ENCODE measurements around the gene BOD1L2. TPM values are rescaled to one million over a fixed set of nuclear protein-coding genes. Genes with fewer than 3 reads are reported as not detected.

BOD1L2 gene
- polyA plus RNA-seq, 1 donor (not counting 4 experiments of a cell fraction or from before 2014, with no cell fraction given): not detected

DNA sequence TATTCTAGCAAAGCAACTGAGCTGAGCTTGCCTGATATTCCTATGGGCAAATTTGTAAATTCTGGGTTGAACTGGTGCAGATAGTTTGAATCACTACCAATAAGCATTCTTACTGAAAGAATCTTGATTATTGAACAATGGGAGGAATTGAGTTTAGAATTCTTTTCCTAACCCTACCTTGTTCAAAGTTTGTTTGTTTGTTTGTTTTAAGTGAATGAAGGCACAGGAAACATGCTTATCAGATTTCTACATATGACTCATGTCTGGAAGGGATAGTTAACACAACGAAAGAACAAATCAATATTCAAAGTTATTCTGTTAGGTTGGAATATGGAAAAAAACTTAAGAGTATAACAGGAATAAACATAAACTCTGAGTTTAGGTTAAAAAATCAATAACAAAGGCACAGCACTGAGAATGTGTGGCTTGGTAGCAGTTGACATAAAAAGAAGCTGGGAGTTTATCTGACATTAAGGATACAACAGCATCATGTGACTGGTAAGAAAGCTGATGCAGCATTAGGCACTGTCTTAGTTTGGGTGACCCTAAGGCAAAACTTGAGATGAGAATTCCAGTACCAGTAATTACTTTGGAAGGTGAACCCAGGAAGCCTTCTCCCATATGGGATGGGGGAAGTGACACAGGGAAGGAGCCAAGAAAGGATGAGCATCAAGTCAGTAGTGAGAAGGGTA lies 20.9 kb downstream of the BOD1L2 start:
- H3K27me3 ChIP-seq (ENCODE audit: control insufficient read depth, extremely low read depth, insufficient read depth, low read length): no peaks in the 10 kb centered on the region
- no peaks in the 10 kb centered on the region for H3K36me3 ChIP-seq (ENCODE audit: control insufficient read depth in 2 of 2, extremely low read depth in 1 of 2, insufficient read depth in 2 of 2, low read length in 2 of 2)
- no peak overlapping the region for H3K4me3 ChIP-seq (ENCODE audit: control insufficient read depth in 2 of 3, extremely low read depth in 1 of 3, insufficient read depth in 2 of 3, low read depth in 1 of 3, low read length in 3 of 3)
- no peak overlapping the region for H2AFZ ChIP-seq (ENCODE audit: control insufficient read depth, low read length)
- no peaks in the 10 kb centered on the region for H3K4me1 ChIP-seq (ENCODE audit: control insufficient read depth, extremely low read depth, insufficient read depth, low read length)
- no peaks in the 10 kb centered on the region for H3K79me2 ChIP-seq (ENCODE audit: control insufficient read depth, insufficient read depth, low read length)
- H4K20me1 ChIP-seq (ENCODE audit: control insufficient read depth, extremely low read depth, insufficient read depth, low read length): no peaks in the 10 kb centered on the region
- DNase-seq (ENCODE audit: low read depth, low spot score) (no peak), FAIRE-seq (no peak)
- H3K9me1 ChIP-seq (ENCODE audit: control insufficient read depth, extremely low read depth, insufficient read depth, low read length): no peaks in the 10 kb centered on the region
- H3K4me2 ChIP-seq (ENCODE audit: control insufficient read depth, extremely low read depth, insufficient read depth, low read depth, low read length): no peak overlapping the region
- H3K27ac ChIP-seq (ENCODE audit: control insufficient read depth, insufficient read depth, low read length): no peak overlapping the region
- dilution Hi-C loops (cut with MboI; ENCODE audit: extremely low pct_ligation_motif_present, low sequenced_read_pairs): no loop called here
- no peak overlapping the region for H3K9ac ChIP-seq (ENCODE audit: control insufficient read depth, extremely low read depth, insufficient read depth, low read length)
- TF ChIP-seq EZH2 (IDR thresholded peaks at IDR 0.05; ENCODE audit: low read length): no peak
- H3K9me3 ChIP-seq (ENCODE audit: control insufficient read depth, low read depth, low read length): no peaks in the 10 kb centered on the region

DNA sequence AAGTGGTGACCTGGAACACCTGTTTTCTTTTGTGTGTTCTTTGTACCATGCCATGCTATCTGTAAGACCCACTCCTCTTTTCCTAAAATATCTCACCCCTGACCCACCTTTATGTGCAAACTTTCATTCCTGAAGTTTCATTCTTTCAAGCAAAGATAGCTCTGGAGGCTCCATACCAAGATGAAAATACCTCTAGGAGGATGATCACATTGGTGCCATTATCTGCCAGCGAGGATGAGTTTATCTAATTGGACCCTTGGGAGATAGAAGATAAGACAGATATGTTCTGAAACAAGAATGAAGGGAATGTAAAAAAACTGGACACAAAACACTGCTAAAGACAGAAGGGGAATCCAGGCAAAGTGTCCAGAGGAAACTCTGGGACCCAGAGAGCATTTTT lies 24.1 kb downstream of the BOD1L2 start:
- TF ChIP-seq EZH2 (IDR thresholded peaks at IDR 0.05; ENCODE audit: low read length): no peak
- TF ChIP-seq CTCF (optimal IDR thresholded peaks at IDR 0.05 in 1 of 3, IDR thresholded peaks at IDR 0.05 in 1 of 3, conservative IDR thresholded peaks at IDR 0.05 in 1 of 3; ENCODE audit: extremely low read depth in 1 of 3, insufficient read depth in 2 of 3, low read length in 3 of 3): no peak
- H2AFZ ChIP-seq (ENCODE audit: control insufficient read depth, low read length): no peak overlapping the region
- no peaks in the 10 kb centered on the region for H3K9me3 ChIP-seq (ENCODE audit: control insufficient read depth, low read depth, low read length)
- H4K20me1 ChIP-seq (ENCODE audit: control insufficient read depth, extremely low read depth, insufficient read depth, low read length): no peaks in the 10 kb centered on the region
- no peaks in the 10 kb centered on the region for H3K27me3 ChIP-seq (ENCODE audit: control insufficient read depth, extremely low read depth, insufficient read depth, low read length)
- H3K4me1 ChIP-seq (ENCODE audit: control insufficient read depth, extremely low read depth, insufficient read depth, low read length): no peaks in the 10 kb centered on the region
- no peaks in the 10 kb centered on the region for H3K79me2 ChIP-seq (ENCODE audit: control insufficient read depth, insufficient read depth, low read length)
- FAIRE-seq (no peak), DNase-seq (ENCODE audit: low read depth, low spot score) (no peak)
- no peak overlapping the region for H3K4me2 ChIP-seq (ENCODE audit: control insufficient read depth, extremely low read depth, insufficient read depth, low read depth, low read length)
- H3K4me3 ChIP-seq (ENCODE audit: control insufficient read depth in 2 of 3, extremely low read depth in 1 of 3, insufficient read depth in 2 of 3, low read depth in 1 of 3, low read length in 3 of 3): no peak overlapping the region
- no peak overlapping the region for H3K27ac ChIP-seq (ENCODE audit: control insufficient read depth, insufficient read depth, low read length)
- no peaks in the 10 kb centered on the region for H3K36me3 ChIP-seq (ENCODE audit: control insufficient read depth in 2 of 2, extremely low read depth in 1 of 2, insufficient read depth in 2 of 2, low read length in 2 of 2)
- H3K9me1 ChIP-seq (ENCODE audit: control insufficient read depth, extremely low read depth, insufficient read depth, low read length): no peaks in the 10 kb centered on the region
- H3K9ac ChIP-seq (ENCODE audit: control insufficient read depth, extremely low read depth, insufficient read depth, low read length): no peak overlapping the region
- dilution Hi-C loops (cut with MboI; ENCODE audit: extremely low pct_ligation_motif_present, low sequenced_read_pairs): no loop called here

DNA sequence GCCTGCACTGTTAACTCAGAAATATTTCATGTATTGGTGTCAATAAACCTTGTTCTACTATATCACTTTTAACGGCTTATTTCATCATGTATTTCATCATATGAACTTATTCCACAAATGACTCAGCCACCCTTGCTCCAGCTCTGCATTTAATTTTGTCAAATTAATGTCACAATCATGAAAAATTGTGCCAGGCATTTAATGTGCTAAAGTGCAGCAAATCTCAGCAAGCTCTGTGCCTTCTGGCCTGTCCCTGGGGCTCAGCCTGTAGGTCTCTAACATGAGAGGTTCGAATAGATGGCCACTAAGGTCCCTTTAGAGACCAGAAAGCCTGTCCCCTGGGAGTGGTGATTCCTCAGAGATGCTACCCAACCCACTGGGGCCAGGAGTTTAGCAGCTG lies 28.6 kb downstream of the BOD1L2 start:
- no peak overlapping the region for H2AFZ ChIP-seq (ENCODE audit: control insufficient read depth, low read length)
- dilution Hi-C loops (cut with MboI; ENCODE audit: extremely low pct_ligation_motif_present, low sequenced_read_pairs): no loop called here
- no peaks in the 10 kb centered on the region for H3K4me1 ChIP-seq (ENCODE audit: control insufficient read depth, extremely low read depth, insufficient read depth, low read length)
- no peak overlapping the region for H3K9ac ChIP-seq (ENCODE audit: control insufficient read depth, extremely low read depth, insufficient read depth, low read length)
- no peaks in the 10 kb centered on the region for H3K9me3 ChIP-seq (ENCODE audit: control insufficient read depth, low read depth, low read length)
- H3K79me2 ChIP-seq (ENCODE audit: control insufficient read depth, insufficient read depth, low read length): no peaks in the 10 kb centered on the region
- H3K9me1 ChIP-seq (ENCODE audit: control insufficient read depth, extremely low read depth, insufficient read depth, low read length): no peaks in the 10 kb centered on the region
- H4K20me1 ChIP-seq (ENCODE audit: control insufficient read depth, extremely low read depth, insufficient read depth, low read length): no peaks in the 10 kb centered on the region
- TF ChIP-seq EZH2 (IDR thresholded peaks at IDR 0.05; ENCODE audit: low read length) (no peak), CTCF (optimal IDR thresholded peaks at IDR 0.05 in 1 of 3, IDR thresholded peaks at IDR 0.05 in 1 of 3, conservative IDR thresholded peaks at IDR 0.05 in 1 of 3; ENCODE audit: extremely low read depth in 1 of 3, insufficient read depth in 2 of 3, low read length in 3 of 3) (no peak)
- H3K27ac ChIP-seq (ENCODE audit: control insufficient read depth, insufficient read depth, low read length): no peak overlapping the region
- no peak overlapping the region for H3K4me3 ChIP-seq (ENCODE audit: control insufficient read depth in 2 of 3, extremely low read depth in 1 of 3, insufficient read depth in 2 of 3, low read depth in 1 of 3, low read length in 3 of 3)
- DNase-seq (ENCODE audit: low read depth, low spot score) (no peak), FAIRE-seq (no peak)
- no peaks in the 10 kb centered on the region for H3K27me3 ChIP-seq (ENCODE audit: control insufficient read depth, extremely low read depth, insufficient read depth, low read length)
- H3K4me2 ChIP-seq (ENCODE audit: control insufficient read depth, extremely low read depth, insufficient read depth, low read depth, low read length): no peak overlapping the region
- H3K36me3 ChIP-seq (ENCODE audit: control insufficient read depth in 2 of 2, extremely low read depth in 1 of 2, insufficient read depth in 2 of 2, low read length in 2 of 2): no peaks in the 10 kb centered on the region
